GM18873 (cell line): ENCODE data around the gene THSD7A.

Experiments used
- ATAC-seq: cut with Tn5 transposase; IDR thresholded peaks from one replicate; pipeline ENCODE4 v1.9.1; 2021; ENCODE audit warnings: mild to moderate bottlenecking, moderate library complexity, moderate number of reproducible peaks; ENCODE audit not compliant: unreplicated experiment, low FRiP score

THSD7A gene

GRCh38 chr7:11430112-11430511 lies 401.9 kb downstream of the THSD7A start:
- no peak for ATAC-seq

GRCh38 chr7:11428877-11429581 lies 403.0 kb downstream of the THSD7A start:
- ATAC-seq = no peak

GRCh38 chr7:11427686-11428273 lies 404.2 kb downstream of the THSD7A start:
- ATAC-seq = no peak

GRCh38 chr7:11424006-11424405 lies 408.0 kb downstream of the THSD7A start:
- ATAC-seq = no peak

GRCh38 chr7:11420049-11420448 lies 411.9 kb downstream of the THSD7A start:
- no peak for ATAC-seq

GRCh38 chr7:11416641-11417458 lies 415.1 kb downstream of the THSD7A start:
- ATAC-seq = no peak

GRCh38 chr7:11415101-11415500 lies 416.9 kb downstream of the THSD7A start:
- no peak for ATAC-seq

GRCh38 chr7:11413901-11414300 lies 418.1 kb downstream of the THSD7A start:
- ATAC-seq = no peak

GRCh38 chr7:11412036-11412435 lies 420.0 kb downstream of the THSD7A start:
- no peak for ATAC-seq

GRCh38 chr7:11410656-11411644 lies 421.0 kb downstream of the THSD7A start:
- ATAC-seq = no peak

- no peak for ATAC-seq
Observed at GRCh38 chr7:11404355-11404754, 427.6 kb downstream of the THSD7A start.

GRCh38 chr7:11403781-11404180 lies 428.2 kb downstream of the THSD7A start:
- ATAC-seq = no peak

- ATAC-seq = no peak
Observed at GRCh38 chr7:11394438-11394837, 437.6 kb downstream of the THSD7A start.

GRCh38 chr7:11379641-11380040 lies 452.4 kb downstream of the THSD7A start:
- ATAC-seq = no peak

GRCh38 chr7:11376529-11376928 lies 455.5 kb downstream of the THSD7A start:
- no peak for ATAC-seq

GRCh38 chr7:11374629-11375028 lies 457.4 kb downstream of the THSD7A start:
- no peak for ATAC-seq

- ATAC-seq = no peak
Observed at GRCh38 chr7:11373546-11374142, 458.4 kb downstream of the THSD7A start.

GRCh38 chr7:11369696-11370095 lies 462.3 kb downstream of the THSD7A start:
- ATAC-seq = no peak

GRCh38 chr7:11366118-11366517 lies 465.9 kb downstream of the THSD7A start:
- no peak for ATAC-seq

- ATAC-seq = no peak
Observed at GRCh38 chr7:11358637-11359036, 473.4 kb downstream of the THSD7A start.
